Esophagus squamous epithelium (tissue), 4 donors: ENCODE data around the gene UBA6.
"Not testable (repeated sequence)": the region's sequence is repeated elsewhere in the genome, so short reads cannot be mapped to it uniquely, and the experiment has no call there.

ENCODE experiments used
- POLR2A ChIP-seq, 4 donors: fragments of 450-650 bp; IDR thresholded peaks; one replicate each; pipeline ENCODE4 v1.6.1; 2017; ENCODE audit warnings: antibody characterized with exemption in 4 of 4, mild to moderate bottlenecking in 4 of 4, moderate library complexity in 3 of 4
- TF ChIP-seq, protein P1 (sequence below), 6 experiments: fragments of 450-650 bp in 4 of 6; fragments of 200-600 bp in 2 of 6; sonication (generic) in 2 of 6; IDR thresholded peaks; one replicate each; pipeline ENCODE4 v1.5.1; 2016 to 2019; ENCODE audit warnings: antibody characterized with exemption in 6 of 6, mild to moderate bottlenecking in 4 of 6, moderate library complexity in 4 of 6

GRCh38 chr4:67636978-67637377 lies 64.0 kb downstream of the UBA6 start:
- TF ChIP-seq, protein P1, sequence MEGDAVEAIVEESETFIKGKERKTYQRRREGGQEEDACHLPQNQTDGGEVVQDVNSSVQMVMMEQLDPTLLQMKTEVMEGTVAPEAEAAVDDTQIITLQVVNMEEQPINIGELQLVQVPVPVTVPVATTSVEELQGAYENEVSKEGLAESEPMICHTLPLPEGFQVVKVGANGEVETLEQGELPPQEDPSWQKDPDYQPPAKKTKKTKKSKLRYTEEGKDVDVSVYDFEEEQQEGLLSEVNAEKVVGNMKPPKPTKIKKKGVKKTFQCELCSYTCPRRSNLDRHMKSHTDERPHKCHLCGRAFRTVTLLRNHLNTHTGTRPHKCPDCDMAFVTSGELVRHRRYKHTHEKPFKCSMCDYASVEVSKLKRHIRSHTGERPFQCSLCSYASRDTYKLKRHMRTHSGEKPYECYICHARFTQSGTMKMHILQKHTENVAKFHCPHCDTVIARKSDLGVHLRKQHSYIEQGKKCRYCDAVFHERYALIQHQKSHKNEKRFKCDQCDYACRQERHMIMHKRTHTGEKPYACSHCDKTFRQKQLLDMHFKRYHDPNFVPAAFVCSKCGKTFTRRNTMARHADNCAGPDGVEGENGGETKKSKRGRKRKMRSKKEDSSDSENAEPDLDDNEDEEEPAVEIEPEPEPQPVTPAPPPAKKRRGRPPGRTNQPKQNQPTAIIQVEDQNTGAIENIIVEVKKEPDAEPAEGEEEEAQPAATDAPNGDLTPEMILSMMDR (IDR thresholded peaks at IDR 0.05), result not testable (repeated sequence)
- TF ChIP-seq POLR2A (IDR thresholded peaks at IDR 0.05), result not testable (repeated sequence)
